NCI-H1105 (cell line): ENCODE results near the gene URB2.
"Not testable (repeated sequence)": the region's sequence is repeated elsewhere in the genome, so short reads cannot be mapped to it uniquely, and the experiment has no call there.

Experiments
- DNase-seq: peaks from one replicate; lab custom pipeline; 2025; lab: John Stamatoyannopoulos, UW

Gene URB2

DNA sequence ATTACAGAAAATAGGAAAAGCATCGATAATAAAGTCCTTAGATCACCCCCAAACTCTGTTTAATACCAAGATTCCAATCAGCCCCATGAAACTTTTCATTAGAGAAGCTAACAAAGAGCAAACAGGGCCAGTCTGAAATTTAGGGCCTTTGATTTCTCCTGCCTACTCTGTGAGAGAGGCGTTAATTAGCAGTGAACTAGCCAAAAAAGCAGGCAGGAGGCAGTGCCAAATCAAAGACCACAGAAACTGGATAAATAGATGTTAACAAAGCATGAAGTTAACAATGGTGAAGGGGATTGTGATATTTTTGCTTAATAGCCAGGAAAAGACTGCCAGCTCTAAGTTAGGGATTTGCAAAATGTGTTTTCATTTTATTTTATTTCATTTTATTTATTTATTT lies 11.3 kb upstream of the URB2 start:
- no peak for DNase-seq

DNA sequence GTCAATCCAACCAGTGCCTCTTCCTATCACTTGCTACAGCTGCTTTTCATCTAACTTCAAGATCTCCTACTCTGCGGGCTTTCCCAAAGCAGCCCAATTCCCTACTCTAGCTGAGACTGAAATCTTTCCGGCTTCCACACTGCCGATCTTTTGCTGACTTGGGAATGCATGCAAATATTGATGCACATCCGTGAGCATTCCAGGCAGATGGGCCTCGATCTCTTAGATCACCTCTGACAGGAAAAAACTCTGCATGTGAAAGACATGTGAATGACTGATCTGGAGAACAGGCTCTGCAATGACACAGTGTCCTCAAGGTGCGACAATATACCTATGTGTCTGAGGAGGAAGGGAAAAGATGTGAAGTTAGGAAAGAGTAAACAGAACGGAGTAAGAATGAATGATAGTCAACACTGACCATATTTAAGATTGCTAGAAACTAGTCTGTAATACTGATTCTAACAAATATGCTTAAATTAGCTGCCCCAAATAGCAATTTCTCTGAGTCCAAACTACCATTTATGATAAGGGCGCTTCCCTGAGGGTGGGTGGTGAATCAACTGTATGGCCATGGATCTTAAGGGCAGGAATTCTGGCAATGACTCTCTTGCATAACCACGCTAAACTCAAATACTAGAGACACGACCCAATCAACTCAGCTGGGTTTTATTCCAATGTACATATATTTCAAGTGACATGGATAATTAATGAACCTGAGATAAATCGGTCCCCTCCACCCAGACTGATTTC lies 8.5 kb upstream of the URB2 start:
- DNase-seq = no peak

GRCh38 chr1:229619002-229619401 lies 7.0 kb upstream of the URB2 start:
- DNase-seq = no peak

DNA sequence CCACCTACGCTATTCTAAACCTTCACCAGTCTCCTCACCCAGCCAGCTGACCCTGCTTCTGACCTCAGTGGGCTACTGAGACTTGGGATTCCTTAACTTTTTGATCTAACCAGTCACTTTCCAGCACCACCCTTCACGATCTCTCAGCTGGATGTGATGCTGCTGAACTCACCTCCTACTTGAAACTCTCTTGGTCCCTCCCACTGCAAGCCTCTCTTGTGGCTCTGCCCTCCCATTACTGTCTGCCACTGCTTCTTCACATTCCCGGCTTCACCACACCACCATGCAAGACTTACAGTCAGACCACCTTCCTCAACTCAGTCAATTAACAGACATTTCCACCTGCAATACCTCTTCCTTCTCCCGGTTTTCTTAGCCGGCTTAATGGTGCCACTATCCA lies 6.4 kb upstream of the URB2 start:
- no peak for DNase-seq

DNA sequence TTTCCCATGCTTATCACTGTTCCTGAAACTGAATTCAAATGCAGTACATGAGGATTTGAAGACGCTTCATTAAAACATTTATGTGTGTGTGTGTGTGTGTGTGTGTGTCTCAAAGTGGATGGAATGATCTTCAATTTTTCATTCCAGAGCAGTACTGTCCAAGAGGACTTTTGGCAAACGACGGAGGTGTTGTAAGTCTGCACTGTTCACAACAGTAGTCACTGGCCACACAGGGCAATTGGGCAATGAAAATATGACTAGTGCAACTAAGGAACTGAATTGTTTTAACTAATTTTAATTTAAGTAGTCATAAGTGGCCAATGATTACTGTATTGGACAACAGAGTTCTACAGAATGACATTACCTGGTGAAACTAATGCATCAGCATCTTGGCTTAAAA lies 5.2 kb upstream of the URB2 start:
- no peak for DNase-seq

- no peak for DNase-seq
These were observed 4.4 kb upstream of the URB2 start for GRCh38 chr1:229621663-229622062.

DNA sequence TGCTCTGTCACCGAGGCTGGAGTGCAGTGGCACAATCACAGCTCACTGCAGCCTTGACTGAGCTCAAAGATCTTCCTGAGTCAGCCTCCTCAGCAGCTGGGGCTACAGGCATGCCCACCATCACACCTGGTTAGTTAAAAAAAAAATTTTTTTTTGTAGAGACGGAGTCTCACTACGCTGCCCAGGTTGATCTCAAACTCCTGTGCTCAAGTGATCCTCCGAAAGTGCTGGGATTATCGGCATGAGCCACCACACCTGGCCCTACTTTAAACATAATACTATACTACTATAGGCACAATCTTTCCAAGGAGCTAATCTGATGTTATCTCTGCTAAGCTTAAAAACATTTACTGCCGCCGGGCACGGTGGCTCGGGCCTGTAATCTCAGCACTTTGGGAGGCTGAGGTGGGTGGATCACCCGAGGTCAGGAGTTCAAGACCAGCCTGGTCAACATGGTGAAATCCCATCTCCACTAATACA lies 3.4 kb upstream of the URB2 start:
- DNase-seq = not testable (repeated sequence)

DNA sequence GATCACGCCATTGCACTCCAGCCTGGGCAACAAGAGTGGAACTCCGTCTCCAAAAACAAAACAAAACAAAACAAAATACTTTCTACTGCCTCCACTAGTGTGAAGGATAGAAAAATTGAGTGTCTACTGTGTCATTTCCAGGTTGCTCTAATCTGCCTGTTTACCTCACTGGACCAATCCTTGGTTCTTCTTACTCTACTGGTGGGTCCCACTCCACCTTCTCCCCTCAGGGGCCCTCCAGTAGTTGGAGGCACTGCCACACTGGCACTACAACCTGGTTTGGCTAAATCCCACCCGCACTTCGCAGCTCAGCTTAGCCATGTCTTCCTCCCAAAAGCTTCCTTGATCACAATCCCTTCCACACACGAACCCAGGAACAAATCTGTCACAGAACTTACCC lies 2.8 kb upstream of the URB2 start:
- DNase-seq = no peak

DNA sequence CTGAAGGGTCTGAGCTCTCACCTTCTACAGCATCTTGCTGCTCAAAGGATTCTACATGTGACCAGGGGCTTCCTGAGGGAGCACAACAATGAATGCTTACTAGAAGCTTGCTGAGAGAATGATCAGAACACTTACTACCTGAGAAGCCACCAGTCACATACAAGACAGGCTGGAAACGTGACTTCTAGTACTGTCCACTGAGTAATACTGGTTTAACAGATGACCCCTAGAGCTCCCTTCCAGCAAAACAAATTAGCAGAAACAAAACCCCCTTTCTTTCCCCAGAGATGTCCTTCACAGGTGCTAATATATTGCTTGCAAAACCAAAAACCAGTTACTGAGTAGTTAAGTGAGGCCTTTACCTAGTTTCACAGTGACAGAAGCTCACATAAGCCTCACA lies 2.2 kb upstream of the URB2 start:
- DNase-seq = no peak

DNA sequence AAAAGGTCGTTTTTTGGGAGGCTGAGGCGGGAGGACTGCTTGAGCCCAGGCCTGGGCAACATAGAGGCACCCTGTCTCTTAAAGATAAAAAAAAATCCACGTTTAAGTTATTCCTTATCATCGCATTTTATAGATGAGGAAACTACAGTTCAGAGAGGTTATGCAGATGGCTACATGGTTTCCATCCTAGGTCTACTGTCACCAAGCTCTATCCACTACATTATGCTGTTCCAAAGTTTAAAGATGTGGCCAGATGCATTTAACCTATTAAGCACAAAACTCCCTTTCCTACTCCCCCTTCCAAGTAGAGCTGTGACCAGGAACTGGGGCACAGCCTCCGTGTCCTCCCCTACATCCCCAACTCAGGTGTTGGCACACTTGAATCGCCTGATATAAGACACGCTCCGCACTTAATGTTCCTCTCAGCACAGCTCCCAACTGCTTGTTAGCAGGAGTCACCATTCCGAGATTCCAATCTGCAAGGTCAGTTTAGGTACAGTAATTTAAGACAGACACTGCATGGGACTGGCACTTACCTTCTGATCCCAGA lies 1.5 kb upstream of the URB2 start:
- no peak for DNase-seq

- DNase-seq = peak; percentile 19
These were observed 754 bp upstream of the URB2 start for GRCh38 chr1:229625071-229625914.

DNA sequence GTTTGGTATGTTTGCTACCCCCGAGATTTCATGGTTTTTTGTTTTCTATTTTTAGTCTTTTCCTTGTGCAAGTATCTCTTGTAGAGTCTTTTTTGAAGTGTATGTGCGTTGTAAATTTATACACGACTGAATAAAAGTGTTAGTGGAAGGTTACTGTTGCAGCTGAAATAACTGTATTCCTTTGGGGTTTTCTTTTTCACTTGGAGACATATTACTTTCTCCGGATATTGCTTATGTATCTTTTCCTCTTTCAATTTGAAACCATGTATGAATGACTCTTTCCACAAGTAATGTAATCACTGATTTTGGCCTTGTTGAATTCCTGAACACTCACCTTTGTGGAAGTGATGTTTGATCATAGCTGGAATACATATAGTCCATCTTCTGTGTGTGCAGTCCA lies 956 bp downstream of the URB2 start:
- DNase-seq = no peak

GRCh38 chr1:229629261-229629660 lies 3.2 kb downstream of the URB2 start:
- no peak for DNase-seq

- DNase-seq = no peak
These were observed 5.1 kb downstream of the URB2 start for GRCh38 chr1:229631148-229631547.

DNA sequence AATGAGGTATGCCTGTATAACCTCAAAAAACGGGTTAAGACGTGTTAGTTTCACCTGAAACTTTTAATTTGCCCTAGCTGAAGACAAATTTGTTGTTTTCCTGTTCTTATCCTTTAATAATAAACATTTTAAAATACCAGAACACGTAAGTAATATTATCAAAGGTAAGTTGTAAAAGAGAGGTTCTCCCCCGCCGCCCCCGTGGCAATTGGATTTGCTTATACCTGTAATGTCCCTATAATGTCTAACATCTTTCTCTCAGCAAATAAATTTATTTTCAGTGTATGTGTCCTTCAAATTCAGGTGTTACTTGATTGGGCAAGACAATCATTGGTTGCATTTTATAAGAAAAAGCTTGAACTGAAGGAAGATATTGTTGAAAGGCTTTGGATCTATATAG lies 5.9 kb downstream of the URB2 start:
- no peak for DNase-seq

- DNase-seq = no peak
These were observed 10.0 kb downstream of the URB2 start for GRCh38 chr1:229636042-229636441.

- DNase-seq = no peak
These were observed 11.7 kb downstream of the URB2 start for GRCh38 chr1:229637746-229638145.

DNA sequence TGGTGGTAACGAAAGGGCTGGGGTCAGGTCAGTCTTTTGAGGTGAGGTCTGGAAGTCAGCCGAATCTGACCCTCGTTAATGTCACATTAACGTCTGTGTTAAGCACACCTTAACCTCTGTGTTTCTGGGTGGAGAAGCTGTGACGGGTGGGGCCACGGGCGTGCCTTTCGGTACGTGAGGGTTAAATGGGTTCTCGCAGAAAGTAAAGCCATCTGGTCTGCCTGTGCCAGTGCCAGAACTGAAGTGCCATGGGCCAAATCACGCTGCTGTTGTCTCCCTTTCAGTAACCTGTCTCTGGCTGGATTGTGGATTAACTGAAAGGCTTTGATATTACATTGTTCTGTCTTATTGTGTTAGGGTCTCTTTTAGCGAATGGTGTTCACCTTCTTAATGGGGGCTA lies 14.4 kb downstream of the URB2 start:
- no peak for DNase-seq

GRCh38 chr1:229641306-229641705 lies 15.3 kb downstream of the URB2 start:
- no peak for DNase-seq

- no peak for DNase-seq
These were observed 16.3 kb downstream of the URB2 start for GRCh38 chr1:229642376-229642775.

- no peak for DNase-seq
These were observed 16.9 kb downstream of the URB2 start for GRCh38 chr1:229642970-229643369.

DNA sequence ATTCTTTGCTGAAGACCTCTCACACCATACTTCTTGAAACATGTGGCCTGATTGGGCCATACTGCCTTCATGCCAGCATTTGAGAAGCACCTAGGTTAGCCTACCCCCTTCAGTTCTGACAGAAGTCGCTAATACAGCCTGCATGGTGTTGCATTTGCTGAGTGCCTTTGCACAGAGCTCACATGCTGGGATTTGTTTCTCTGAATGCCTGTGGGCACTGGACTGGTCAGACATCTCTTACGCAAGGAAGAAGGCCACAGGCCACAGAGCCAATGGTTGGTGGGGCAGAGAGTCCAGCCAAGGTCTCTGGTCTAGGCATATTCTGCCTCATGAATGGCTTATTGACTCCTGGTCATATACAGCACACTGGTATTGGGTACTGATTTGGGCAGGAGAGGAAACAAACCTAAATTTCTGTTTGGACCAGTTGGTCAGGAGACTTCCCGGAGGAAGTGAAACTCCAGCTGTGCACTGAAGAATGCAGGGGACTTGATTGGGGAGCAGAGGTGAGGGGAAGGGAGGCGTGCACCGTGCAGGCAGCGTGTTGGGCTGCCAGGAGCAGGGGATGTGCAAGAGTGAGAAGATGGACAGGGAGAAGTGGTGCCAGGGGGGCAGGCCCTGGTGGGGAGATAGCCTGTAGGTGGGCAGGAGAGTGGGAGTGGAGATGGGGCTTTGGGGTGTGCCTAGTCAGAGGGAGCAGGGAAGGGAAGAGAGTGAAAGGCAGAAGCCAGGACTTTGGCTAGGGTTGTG lies 18.1 kb downstream of the URB2 start:
- DNase-seq = no peak
